ENCODE measurements around the gene FAM222B. TPM values are rescaled to one million over a fixed set of nuclear protein-coding genes. Genes with fewer than 3 reads are reported as not detected.

Gene FAM222B
- total RNA-seq, 1 donor from 2014 or later, result 3.2 TPM

GRCh38 chr17:28827672-28828071 lies 14.9 kb downstream of the FAM222B start:
- DNase-seq (ENCODE audit: low read depth) (no peak), FAIRE-seq (no peak)
- TF ChIP-seq CTCF (IDR thresholded peaks at IDR 0.05; ENCODE audit: insufficient read depth, low read length, severe bottlenecking), result no peak
- Histone ChIP-seq H3K36me3 (ENCODE audit: control insufficient read depth, insufficient read depth, low read length) (no peaks in the 10 kb centered on the region), H3K27me3 (ENCODE audit: control insufficient read depth, insufficient read depth, low read length) (no peaks in the 10 kb centered on the region), H3K4me3 (ENCODE audit: low read depth, low read length) (no peak overlapping the region)

- DNase-seq (ENCODE audit: low read depth), result no peak
- no peak for TF ChIP-seq CTCF (IDR thresholded peaks at IDR 0.05; ENCODE audit: insufficient read depth, low read length, severe bottlenecking)
- Histone ChIP-seq H3K36me3 (ENCODE audit: control insufficient read depth, insufficient read depth, low read length) (no peaks in the 10 kb centered on the region), H3K27me3 (ENCODE audit: control insufficient read depth, insufficient read depth, low read length) (no peaks in the 10 kb centered on the region), H3K4me3 (ENCODE audit: low read depth, low read length) (no peak overlapping the region)
- FAIRE-seq, result no peak
Measured at GRCh38 chr17:28819582-28819981, 23.0 kb downstream of the FAM222B start.

- DNase-seq (ENCODE audit: low read depth) (no peak), FAIRE-seq (no peak)
- H3K36me3 ChIP-seq (ENCODE audit: control insufficient read depth, insufficient read depth, low read length), result no peaks in the 10 kb centered on the region
- no peak for TF ChIP-seq CTCF (IDR thresholded peaks at IDR 0.05; ENCODE audit: insufficient read depth, low read length, severe bottlenecking)
- H3K4me3 ChIP-seq (ENCODE audit: low read depth, low read length), result no peak overlapping the region
- no peaks in the 10 kb centered on the region for H3K27me3 ChIP-seq (ENCODE audit: control insufficient read depth, insufficient read depth, low read length)
Measured at GRCh38 chr17:28818819-28819221, 23.8 kb downstream of the FAM222B start.

- no peaks in the 10 kb centered on the region for H3K27me3 ChIP-seq (ENCODE audit: control insufficient read depth, insufficient read depth, low read length)
- no peaks in the 10 kb centered on the region for H3K36me3 ChIP-seq (ENCODE audit: control insufficient read depth, insufficient read depth, low read length)
- no peak overlapping the region for H3K4me3 ChIP-seq (ENCODE audit: low read depth, low read length)
- FAIRE-seq (no peak), DNase-seq (ENCODE audit: low read depth) (no peak)
- no peak for TF ChIP-seq CTCF (IDR thresholded peaks at IDR 0.05; ENCODE audit: insufficient read depth, low read length, severe bottlenecking)
Measured at GRCh38 chr17:28816540-28816939, 26.1 kb downstream of the FAM222B start.

GRCh38 chr17:28812748-28813377 lies 29.7 kb downstream of the FAM222B start:
- H3K27me3 ChIP-seq (ENCODE audit: control insufficient read depth, insufficient read depth, low read length), result no peaks in the 10 kb centered on the region
- peak; percentile 39 for DNase-seq (ENCODE audit: low read depth)
- peak overlapping the region; percentile 66 for H3K4me3 ChIP-seq (ENCODE audit: low read depth, low read length)
- TF ChIP-seq CTCF (IDR thresholded peaks at IDR 0.05; ENCODE audit: insufficient read depth, low read length, severe bottlenecking), result no peak
- H3K36me3 ChIP-seq (ENCODE audit: control insufficient read depth, insufficient read depth, low read length), result no peaks in the 10 kb centered on the region
- no peak for FAIRE-seq
